AG04450 (cell line): ENCODE measurements around the gene MYO5C. TPM values are rescaled to one million over a fixed set of nuclear protein-coding genes. Genes with fewer than 3 reads are reported as not detected.
"Not testable (repeated sequence)": the region's sequence is repeated elsewhere in the genome, so short reads cannot be mapped to it uniquely, and the experiment has no call there.

Experiments
- CTCF ChIA-PET: fragments of 300-600, 350-600 bp; formaldehyde crosslinking; extraction: SDS; loops from one replicate; lab custom pipeline; 2022; ENCODE audit warnings: antibody characterized with exemption, inconsistent platforms; lab: Charles Lee
- POLR2A ChIA-PET: fragments of 350-600 bp; formaldehyde crosslinking; extraction: SDS; loops from one replicate; lab custom pipeline; 2021; ENCODE audit warnings: antibody characterized with exemption, inconsistent platforms; lab: Yijun Ruan, JAX
- DNase-seq: peaks from one replicate; pipeline ENCODE4 v3.0.0-alpha.2; 2011; ENCODE audit warnings: low read depth, low spot score
- H3K27ac ChIP-seq: one replicate; pipeline ENCODE4 v1.5.1; 2012; ENCODE audit warnings: low read depth, low read length, control low read depth
- H3K27me3 ChIP-seq: one replicate; pipeline ENCODE4 v1.6.0; 2012; ENCODE audit warnings: low read length; ENCODE audit not compliant: control insufficient read depth, insufficient read depth
- H3K4me3 ChIP-seq: 2 replicates; pipeline ENCODE4 v1.5.1; 2011; ENCODE audit warnings: mild to moderate bottlenecking, low read depth, low read length, control low read depth
- H3K9me3 ChIP-seq: 2 replicates; pipeline ENCODE4 v1.5.1; 2012; ENCODE audit warnings: low read length; ENCODE audit not compliant: control insufficient read depth, insufficient read depth
- CTCF ChIP-seq: IDR thresholded peaks from 2 replicates; pipeline ENCODE4 v1.5.1; 2011; ENCODE audit warnings: low read depth, low read length, control low read depth, inconsistent platforms
- polyA plus RNA-seq: library from polyadenylated mRNA; depleted of rRNA; stranded (reverse); fragments of >200 nt; gene quantifications from 2 replicates; pipeline ENCODE4 v1.2.3, GENCODE V29; 2011

The MYO5C gene
- polyA plus RNA-seq, 1 experiment: 0.24 TPM

DNA sequence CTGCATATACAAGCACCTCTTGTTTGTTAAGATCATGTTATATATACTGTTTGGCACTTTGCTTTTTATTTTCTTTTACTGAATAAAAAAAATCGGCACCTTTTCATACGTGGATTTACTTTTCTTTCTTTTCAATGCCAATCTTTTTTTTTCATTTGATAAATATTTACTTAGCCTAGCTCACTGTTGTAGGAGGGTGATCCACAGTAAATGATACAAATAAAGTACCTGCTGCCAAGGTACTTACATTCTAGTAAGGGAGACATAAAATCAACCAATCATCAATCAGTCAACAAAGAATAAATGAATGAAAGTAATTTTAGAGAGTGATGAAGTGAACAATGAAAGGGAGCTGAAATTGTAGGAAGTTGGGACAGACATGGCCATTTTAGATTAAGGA is 122.7 kb downstream of the MYO5C start:
- Histone ChIP-seq H3K4me3 (no peak overlapping the region), H3K9me3 (no peaks in the 10 kb centered on the region), H3K27me3 (no peaks in the 10 kb centered on the region), H3K27ac (no peak overlapping the region)
- ChIA-PET CTCF (interaction anchor here (0.7 to 1.8 kb wide), 3 partner anchors 35 to 192 kb away, joined by 3 to 5 read pairs (median 3); no protein-coding TSS in a partner anchor), POLR2A (no interaction called here)
- TF ChIP-seq CTCF: no peak
- no peak for DNase-seq

DNA sequence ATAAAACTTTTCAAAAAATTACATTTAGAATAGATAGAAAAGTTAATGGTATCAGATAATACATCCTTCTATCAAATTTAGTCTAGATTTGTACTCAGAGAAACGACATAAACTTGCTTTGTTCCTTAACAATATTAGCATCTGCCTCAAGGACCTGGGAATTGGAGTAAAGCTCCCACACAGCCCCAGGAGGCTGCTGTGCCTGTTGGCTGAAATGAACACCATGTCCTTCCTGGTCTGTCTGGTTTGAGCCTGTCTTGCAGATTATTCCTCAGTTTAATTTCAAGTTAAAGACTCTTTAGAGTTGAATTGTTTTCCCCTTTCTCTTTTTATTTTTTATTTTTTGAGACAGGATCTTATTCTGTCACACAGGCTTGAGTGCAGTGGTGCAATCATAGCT is 123.8 kb downstream of the MYO5C start:
- no peak for TF ChIP-seq CTCF
- Histone ChIP-seq H3K4me3 (no peak overlapping the region), H3K27ac (no peak overlapping the region), H3K27me3 (no peaks in the 10 kb centered on the region), H3K9me3 (no peaks in the 10 kb centered on the region)
- DNase-seq: no peak
- CTCF ChIA-PET: interaction anchor here (0.8 kb wide), 1 partner anchor 10 kb away, joined by 5 read pairs; no protein-coding TSS in a partner anchor
- POLR2A ChIA-PET: no interaction called here

- Histone ChIP-seq H3K4me3 (no peak overlapping the region), H3K9me3 (no peaks in the 10 kb centered on the region), H3K27ac (no peak overlapping the region), H3K27me3 (no peaks in the 10 kb centered on the region)
- no peak for DNase-seq
- TF ChIP-seq CTCF: peak; percentile 21; the same call in 1 of the 2 replicates
- CTCF ChIA-PET: interaction anchor here (0.7 to 1.3 kb wide), 3 partner anchors 9 to 145 kb away, joined by 3 to 7 read pairs (median 5); no protein-coding TSS in a partner anchor
- POLR2A ChIA-PET: no interaction called here
Measured at GRCh38 chr15:52171386-52171785, 124.2 kb downstream of the MYO5C start.

GRCh38 chr15:52170199-52170598 is 125.4 kb downstream of the MYO5C start:
- H3K9me3 ChIP-seq, POLR2A ChIA-PET, H3K27ac ChIP-seq, H3K4me3 ChIP-seq, DNase-seq, H3K27me3 ChIP-seq: not testable (repeated sequence)
- CTCF ChIA-PET: interaction anchor here (1.3 kb wide), 1 partner anchor 14 kb away, joined by 3 read pairs; no protein-coding TSS in a partner anchor

GRCh38 chr15:52165494-52166131 is 130.0 kb downstream of the MYO5C start:
- POLR2A ChIA-PET, H3K9me3 ChIP-seq, H3K27me3 ChIP-seq, H3K27ac ChIP-seq, DNase-seq, H3K4me3 ChIP-seq: not testable (repeated sequence)
- CTCF ChIA-PET: interaction anchor here (1.0 to 1.2 kb wide), 3 partner anchors 60 to 85 kb away, joined by 3 to 5 read pairs (median 4); no protein-coding TSS in a partner anchor
